ENCODE measurements around the gene PHYHIPL.
"Not testable (repeated sequence)": the region's sequence is repeated elsewhere in the genome, so short reads cannot be mapped to it uniquely, and the experiment has no call there.

PHYHIPL gene

DNA sequence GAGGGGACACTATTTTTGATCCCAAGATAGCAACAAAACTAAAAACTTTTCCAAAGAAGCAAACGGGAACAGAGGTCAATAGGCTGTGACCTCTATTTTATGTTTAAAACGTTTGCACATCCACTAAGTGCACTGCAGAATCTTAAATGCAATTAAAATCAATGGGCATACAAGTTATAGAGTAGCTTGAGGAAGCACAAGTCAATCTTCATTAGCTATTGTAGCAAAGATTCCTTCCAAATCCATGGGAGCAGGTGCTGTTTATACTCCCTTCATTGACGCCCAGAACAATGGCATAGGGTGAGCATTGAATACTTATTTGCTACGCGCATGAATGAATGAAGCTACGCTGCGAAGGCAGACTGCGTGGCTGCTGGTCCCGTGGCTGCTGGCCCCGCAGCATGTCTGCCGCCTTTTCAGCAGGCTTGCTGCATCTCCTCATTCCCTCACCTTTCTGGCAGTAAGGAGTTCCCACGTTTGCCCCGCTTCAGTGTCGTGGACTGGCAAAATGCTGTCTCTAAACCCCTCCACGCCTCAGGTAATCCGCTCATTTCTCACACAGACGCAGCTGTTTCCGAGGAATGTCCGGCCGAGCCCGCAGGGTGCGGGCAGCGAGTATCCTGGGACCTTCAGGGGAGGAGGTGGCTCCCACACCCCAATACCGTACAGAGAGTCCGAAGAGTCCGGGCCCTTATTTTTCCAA lies 754 bp upstream of the PHYHIPL start:
- H3K4me1 Mint-ChIP-seq: peaks cover 5% of the 10 kb centered on the region
- no peak overlapping the region for H3K27ac Mint-ChIP-seq
- no peak for DNase-seq
- no peak overlapping the region for H3K4me3 Mint-ChIP-seq
- peaks cover 20% of the 10 kb centered on the region for H3K27me3 Mint-ChIP-seq
- H3K9me3 Mint-ChIP-seq: no peaks in the 10 kb centered on the region
- CTCF ChIA-PET: no interaction called here
- no peaks in the 10 kb centered on the region for H3K36me3 Mint-ChIP-seq

DNA sequence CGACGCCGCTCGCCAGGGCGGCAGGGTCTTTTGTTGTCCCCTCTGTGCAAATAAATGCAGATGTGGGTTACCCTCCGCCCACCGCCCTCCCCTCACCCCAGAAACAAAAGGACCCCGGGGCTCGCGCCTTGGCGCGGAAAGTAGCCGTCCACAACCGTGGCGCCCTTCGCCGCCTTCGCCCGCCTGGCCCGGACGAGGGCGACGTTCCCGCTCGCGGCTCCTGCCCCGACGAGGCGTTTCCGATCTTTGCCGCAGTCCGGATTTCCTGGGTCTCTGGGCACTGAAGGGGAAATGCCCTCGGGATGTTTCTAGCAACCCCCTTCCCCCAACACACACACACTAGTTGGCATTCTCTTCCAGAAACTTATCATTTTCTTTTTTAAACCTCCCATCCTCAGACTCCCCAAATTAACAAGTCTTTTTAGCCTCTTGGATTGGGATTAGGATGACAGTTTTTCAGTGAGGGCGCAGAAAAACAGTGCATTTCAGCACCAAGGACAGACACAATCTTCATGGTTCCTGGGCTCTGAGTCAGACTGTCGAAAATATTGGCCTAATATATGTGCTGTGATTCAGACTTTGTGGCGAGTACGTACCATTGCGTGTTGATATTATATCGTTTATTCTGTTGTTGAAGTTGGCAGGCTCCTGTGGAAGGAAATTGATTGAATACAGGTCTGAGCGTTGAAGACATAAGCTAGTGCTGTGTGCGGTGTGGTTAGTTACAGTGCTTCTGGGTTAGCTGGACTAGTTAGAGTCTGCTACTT lies 771 bp downstream of the PHYHIPL start:
- CTCF ChIA-PET: no interaction called here
- DNase-seq: no peak
- Mint-ChIP-seq H3K4me1 (peaks cover 5% of the 10 kb centered on the region), H3K9me3 (no peaks in the 10 kb centered on the region), H3K27me3 (peaks cover 20% of the 10 kb centered on the region), H3K4me3 (no peak overlapping the region), H3K36me3 (no peaks in the 10 kb centered on the region), H3K27ac (no peak overlapping the region)

DNA sequence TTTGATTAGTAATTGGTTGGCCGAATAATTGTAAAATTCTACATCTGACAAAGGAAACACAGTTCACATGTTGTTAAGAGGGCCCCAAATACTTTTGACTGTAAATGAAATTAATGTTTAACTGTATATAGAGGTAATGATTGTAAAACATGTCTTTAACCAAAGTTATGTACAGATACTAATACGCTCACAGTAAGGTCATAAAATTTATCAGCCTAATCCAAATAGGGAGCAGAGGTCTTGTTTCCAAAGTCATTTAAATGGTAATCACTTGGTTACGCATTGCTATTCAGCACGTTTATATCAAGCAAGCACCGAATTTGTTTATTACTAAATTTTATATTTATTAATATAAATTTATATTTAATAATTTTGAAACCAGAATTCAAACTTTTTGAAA lies 1.4 kb downstream of the PHYHIPL start:
- H3K27ac Mint-ChIP-seq: no peak overlapping the region
- no peaks in the 10 kb centered on the region for H3K9me3 Mint-ChIP-seq
- no peak for DNase-seq
- H3K27me3 Mint-ChIP-seq: peaks cover 20% of the 10 kb centered on the region
- H3K4me1 Mint-ChIP-seq: peaks cover 5% of the 10 kb centered on the region
- CTCF ChIA-PET: no interaction called here
- no peak overlapping the region for H3K4me3 Mint-ChIP-seq
- H3K36me3 Mint-ChIP-seq: no peaks in the 10 kb centered on the region

DNA sequence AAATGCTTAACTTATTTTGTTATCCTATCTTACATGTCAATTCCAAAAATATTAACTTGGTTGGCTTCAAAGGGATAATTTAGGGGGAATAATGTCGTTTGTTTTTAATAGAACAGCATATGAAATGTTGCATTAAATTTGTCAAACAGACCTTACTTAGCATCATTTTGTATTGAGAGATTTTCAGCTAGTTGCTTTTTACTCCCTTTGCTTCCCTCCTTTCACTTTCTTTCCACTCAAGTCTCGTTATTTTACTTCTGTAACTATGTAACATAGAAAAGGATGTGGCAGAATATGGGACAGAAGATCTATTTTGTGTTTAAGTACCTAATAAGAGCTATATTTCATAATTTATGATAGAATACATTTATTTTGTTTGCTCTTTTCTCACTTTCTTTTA lies 2.6 kb downstream of the PHYHIPL start:
- Mint-ChIP-seq H3K9me3 (no peaks in the 10 kb centered on the region), H3K27ac (no peak overlapping the region), H3K4me1 (peaks cover 5% of the 10 kb centered on the region), H3K4me3 (no peak overlapping the region), H3K36me3 (no peaks in the 10 kb centered on the region), H3K27me3 (peaks cover 20% of the 10 kb centered on the region)
- CTCF ChIA-PET: no interaction called here
- no peak for DNase-seq

DNA sequence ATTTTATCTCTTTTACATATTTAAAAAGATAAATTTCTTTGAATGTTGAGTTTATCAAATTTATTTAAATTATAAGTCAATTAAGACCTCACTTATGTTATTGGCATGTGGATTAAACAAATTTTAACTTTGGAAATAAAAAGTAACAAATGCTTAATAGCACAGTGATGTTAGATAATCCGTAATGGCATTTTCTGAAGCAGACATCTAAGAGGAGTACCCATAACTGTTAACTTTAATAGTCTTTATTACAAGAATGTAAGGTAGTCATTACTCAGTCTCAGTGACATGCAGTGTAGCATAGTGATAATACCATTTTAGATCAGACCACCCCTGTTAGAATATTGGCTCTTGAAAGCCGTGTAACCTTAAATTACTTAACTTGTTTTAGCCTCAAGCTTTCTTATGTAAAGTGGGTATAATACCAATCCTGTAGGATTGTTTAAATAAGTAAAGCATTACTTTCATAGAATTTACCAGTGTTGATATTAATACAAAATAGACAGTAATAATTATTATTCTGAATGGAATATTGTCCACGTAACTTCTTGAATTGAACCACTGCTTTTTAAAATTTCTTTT lies 4.3 kb downstream of the PHYHIPL start:
- Mint-ChIP-seq H3K9me3 (no peaks in the 10 kb centered on the region), H3K27me3 (peaks cover 17% of the 10 kb centered on the region), H3K4me3 (no peak overlapping the region), H3K27ac (no peak overlapping the region), H3K36me3 (no peaks in the 10 kb centered on the region), H3K4me1 (peaks cover 5% of the 10 kb centered on the region)
- CTCF ChIA-PET: no interaction called here
- DNase-seq: no peak

DNA sequence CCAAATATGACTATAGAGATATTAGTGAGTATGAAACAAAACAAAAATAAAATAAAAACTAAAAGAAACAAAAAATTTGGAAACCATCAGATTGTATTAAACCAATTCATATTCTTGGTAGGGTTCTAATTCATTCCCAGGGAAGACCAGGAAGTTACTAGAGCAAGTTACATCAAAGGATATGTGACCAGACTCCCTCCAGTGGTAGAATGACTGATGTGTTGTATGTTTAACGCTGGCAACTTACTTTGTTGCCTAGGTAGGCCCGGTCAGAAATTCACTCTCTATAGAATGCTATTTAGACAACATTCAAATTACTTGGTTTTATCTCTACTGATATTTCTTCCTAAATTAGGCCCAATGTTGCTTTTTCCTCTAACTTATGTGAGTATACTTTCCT lies 5.2 kb downstream of the PHYHIPL start:
- no peak for DNase-seq
- peaks cover 5% of the 10 kb centered on the region for H3K4me1 Mint-ChIP-seq
- peaks cover 10% of the 10 kb centered on the region for H3K27me3 Mint-ChIP-seq
- no peak overlapping the region for H3K4me3 Mint-ChIP-seq
- H3K9me3 Mint-ChIP-seq: no peaks in the 10 kb centered on the region
- H3K36me3 Mint-ChIP-seq: no peaks in the 10 kb centered on the region
- no peak overlapping the region for H3K27ac Mint-ChIP-seq
- CTCF ChIA-PET: no interaction called here

DNA sequence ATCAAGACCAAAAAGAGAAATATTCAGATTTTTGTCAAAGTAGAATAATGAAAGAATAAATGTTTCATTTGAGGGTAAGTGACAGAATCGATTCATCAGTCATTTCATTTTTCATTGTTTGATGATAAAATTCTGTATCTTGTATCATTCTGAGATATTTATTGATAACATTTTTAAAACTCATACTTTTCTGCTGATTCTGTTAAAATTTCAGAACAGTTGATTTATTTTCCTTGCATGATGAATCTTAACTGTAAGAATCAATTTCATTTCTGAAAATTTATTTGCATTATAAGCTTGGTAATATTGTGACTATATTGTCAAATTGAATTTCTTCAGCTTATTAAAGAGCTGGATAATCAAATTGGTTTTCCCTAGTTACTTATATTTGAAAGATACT lies 13.9 kb downstream of the PHYHIPL start:
- Mint-ChIP-seq H3K36me3 (no peaks in the 10 kb centered on the region), H3K27me3 (no peaks in the 10 kb centered on the region), H3K27ac (no peak overlapping the region), H3K9me3 (peaks cover 2% of the 10 kb centered on the region), H3K4me3 (no peak overlapping the region), H3K4me1 (no peaks in the 10 kb centered on the region)
- CTCF ChIA-PET: no interaction called here
- DNase-seq: no peak

DNA sequence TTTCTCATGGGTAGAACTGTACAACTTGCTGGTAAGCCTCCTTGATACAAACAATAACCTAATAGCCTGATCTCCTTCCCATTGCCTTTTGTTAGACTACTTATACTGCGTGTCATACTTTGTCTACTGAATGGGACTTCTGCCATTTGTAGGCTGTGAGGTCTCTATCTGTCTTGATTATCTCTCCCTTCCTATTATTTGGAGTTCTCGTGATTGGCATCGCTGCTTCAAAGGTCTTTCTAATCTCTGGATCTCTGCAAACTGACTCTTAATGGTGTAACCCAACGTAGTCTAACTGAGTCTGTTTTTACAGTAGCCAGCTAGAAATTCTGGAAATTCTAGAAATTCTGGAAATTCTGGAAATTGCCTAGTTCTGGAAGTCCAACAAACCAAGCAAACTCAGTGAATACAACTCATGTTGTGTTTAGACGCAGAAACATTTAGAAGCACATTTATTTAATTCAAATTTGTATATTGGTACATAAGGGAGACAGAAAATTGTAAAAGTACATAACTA lies 29.8 kb downstream of the PHYHIPL start:
- H3K27me3 Mint-ChIP-seq: no peaks in the 10 kb centered on the region
- CTCF ChIA-PET: no interaction called here
- no peaks in the 10 kb centered on the region for H3K36me3 Mint-ChIP-seq
- H3K9me3 Mint-ChIP-seq: peaks cover 4% of the 10 kb centered on the region
- H3K27ac Mint-ChIP-seq: no peak overlapping the region
- no peaks in the 10 kb centered on the region for H3K4me1 Mint-ChIP-seq
- H3K4me3 Mint-ChIP-seq: no peak overlapping the region
- no peak for DNase-seq

DNA sequence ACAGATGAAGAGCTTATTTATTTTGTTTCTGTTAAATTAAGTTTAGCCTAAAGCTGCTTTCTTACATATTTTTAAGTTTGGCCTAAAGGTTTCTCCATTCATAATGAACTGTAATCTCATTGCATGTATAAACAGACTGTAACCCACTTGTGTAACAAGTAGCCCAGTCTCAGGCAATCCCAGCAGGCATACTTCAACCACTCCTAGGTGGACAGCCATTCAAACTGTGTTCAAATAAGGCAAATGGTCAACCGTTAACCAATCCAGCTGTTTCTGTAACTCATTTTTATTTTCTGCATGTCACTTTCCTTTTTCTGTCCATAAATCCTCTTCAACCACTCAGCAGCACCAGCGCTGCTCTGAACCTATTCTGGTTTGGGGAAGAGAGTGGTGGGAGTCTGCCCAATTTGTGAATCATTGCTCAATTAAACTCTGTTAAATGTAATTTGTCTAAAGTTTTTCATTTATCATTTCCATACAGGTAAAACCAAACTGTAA lies 35.9 kb downstream of the PHYHIPL start:
- Mint-ChIP-seq H3K36me3 (no peaks in the 10 kb centered on the region), H3K27me3 (no peaks in the 10 kb centered on the region), H3K27ac (no peak overlapping the region), H3K9me3 (peaks cover 4% of the 10 kb centered on the region), H3K4me3 (no peak overlapping the region), H3K4me1 (no peaks in the 10 kb centered on the region)
- DNase-seq: no peak
- CTCF ChIA-PET: no interaction called here

DNA sequence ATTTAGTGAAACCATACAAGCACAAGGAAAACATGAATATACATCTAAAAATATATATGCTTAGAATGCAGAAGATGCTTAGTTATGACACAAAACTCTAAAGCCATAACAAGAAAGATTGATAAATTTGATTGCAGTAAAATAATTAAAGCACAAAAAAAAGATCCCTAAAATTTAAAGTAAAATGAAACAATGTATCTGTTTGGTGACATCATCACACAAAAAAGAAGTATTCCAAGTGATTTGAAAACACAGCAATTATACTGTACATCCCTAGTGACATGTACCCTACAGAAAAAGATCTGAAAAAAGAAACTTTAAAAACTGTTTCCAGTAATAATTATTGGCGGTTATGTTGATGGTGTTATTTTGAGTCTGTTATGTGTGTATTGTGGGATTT lies 37.7 kb downstream of the PHYHIPL start:
- no peak for DNase-seq
- no peaks in the 10 kb centered on the region for H3K4me1 Mint-ChIP-seq
- no peaks in the 10 kb centered on the region for H3K27me3 Mint-ChIP-seq
- H3K36me3 Mint-ChIP-seq: no peaks in the 10 kb centered on the region
- H3K27ac Mint-ChIP-seq: no peak overlapping the region
- no peaks in the 10 kb centered on the region for H3K9me3 Mint-ChIP-seq
- H3K4me3 Mint-ChIP-seq: no peak overlapping the region
- CTCF ChIA-PET: no interaction called here

DNA sequence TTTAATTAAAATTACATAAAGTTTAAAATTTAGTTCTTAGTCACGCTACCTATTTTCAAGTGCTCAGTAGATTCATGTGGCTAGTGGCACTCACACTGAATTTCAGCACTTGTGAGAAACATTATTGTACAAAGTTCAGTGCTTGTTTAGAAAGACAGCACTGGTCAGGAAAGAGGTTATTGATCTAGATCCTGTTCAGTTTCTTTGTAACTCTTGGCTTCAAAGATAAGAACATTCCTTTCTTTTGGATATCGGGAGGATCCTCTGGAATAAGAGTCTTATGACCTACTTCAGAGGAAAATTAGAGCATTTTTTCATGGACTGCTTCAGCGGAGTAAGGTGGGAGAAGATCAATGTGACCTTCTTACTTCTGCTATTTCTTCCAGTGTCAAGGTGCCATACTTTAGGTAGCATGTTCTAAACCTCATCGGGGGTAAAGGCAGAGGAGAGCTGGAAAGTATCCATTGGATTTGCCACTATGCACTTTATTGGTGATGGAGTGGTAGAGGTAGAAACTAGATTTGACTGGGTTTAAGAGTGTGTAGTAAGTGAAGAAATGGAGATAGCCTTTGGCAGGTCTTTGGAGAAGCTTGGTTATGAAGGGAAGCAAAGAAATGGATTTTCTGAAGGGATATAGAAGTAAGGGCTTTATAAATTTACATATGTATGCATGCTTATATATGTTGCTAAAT lies 39.9 kb downstream of the PHYHIPL start:
- Mint-ChIP-seq H3K27me3 (no peaks in the 10 kb centered on the region), H3K4me3 (no peak overlapping the region), H3K9me3 (no peaks in the 10 kb centered on the region), H3K4me1 (no peaks in the 10 kb centered on the region), H3K27ac (no peak overlapping the region), H3K36me3 (no peaks in the 10 kb centered on the region)
- CTCF ChIA-PET: no interaction called here
- DNase-seq: no peak

DNA sequence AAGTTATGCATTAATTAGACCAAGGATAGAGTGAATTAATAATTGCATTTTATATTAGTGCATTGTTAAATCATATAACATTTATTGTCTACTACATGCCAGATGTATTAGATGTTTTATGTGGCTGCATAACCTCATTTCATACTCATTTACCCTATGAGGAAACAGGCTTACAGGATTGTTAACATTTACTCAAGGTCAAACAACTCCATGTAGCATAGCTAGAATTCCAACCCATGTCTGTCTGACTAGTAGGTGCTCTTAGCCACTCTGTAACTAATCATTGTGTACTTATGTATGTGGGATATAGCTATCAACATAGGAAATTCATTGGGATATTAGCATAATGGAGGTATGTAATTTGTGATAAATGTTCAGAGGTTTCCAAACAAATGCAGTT lies 46.3 kb downstream of the PHYHIPL start:
- CTCF ChIA-PET: no interaction called here
- Mint-ChIP-seq H3K9me3 (no peaks in the 10 kb centered on the region), H3K27me3 (no peaks in the 10 kb centered on the region), H3K4me3 (no peak overlapping the region), H3K36me3 (no peaks in the 10 kb centered on the region), H3K4me1 (no peaks in the 10 kb centered on the region), H3K27ac (no peak overlapping the region)
- no peak for DNase-seq

DNA sequence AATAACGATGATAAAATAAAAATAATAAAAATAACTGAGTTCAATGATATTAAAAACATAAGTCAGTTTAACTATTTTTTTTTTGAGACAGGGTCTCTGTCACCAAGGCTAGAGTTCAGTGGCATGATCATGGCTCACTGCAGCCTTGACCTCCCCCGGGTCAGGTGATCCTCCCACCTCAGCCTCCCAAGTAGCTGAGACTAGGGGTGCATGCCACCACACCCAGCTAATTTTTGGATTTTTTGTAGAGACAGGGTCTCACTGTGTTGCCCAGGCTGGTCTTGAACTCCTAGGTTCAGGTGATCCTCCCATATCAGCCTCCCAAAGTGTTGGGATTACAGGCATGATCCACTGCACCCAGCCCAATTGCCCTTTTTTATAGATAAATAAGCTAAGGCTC lies 47.2 kb downstream of the PHYHIPL start:
- H3K36me3 Mint-ChIP-seq, H3K27ac Mint-ChIP-seq, CTCF ChIA-PET, H3K9me3 Mint-ChIP-seq, H3K4me3 Mint-ChIP-seq, DNase-seq, H3K27me3 Mint-ChIP-seq, H3K4me1 Mint-ChIP-seq: not testable (repeated sequence)

DNA sequence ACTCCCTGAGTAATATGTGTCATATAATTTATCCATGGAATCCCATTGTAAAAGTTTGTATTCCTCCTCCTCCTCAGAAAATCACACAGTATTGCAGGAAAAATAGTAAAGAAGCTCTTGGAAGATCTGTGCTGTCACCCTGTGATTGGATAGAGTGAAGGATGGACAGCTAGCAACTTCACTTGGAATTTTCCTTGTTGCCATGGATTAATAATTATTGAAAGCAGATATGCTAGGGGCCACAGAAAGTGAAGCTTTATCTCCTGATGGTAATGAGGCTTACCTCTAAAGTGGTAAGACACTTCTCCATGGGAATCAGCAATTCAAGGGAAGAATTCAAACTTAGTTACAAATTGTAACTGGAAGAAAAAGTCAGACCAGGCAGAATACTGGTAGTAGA lies 48.8 kb downstream of the PHYHIPL start:
- CTCF ChIA-PET: no interaction called here
- Mint-ChIP-seq H3K9me3 (no peaks in the 10 kb centered on the region), H3K36me3 (no peaks in the 10 kb centered on the region), H3K27ac (no peak overlapping the region), H3K4me3 (no peak overlapping the region), H3K27me3 (no peaks in the 10 kb centered on the region), H3K4me1 (no peaks in the 10 kb centered on the region)
- no peak for DNase-seq

All from activated naive CD4-positive, alpha-beta T cell treated with anti-CD3 and anti-CD28 coated beads, Interleukin-2, amount 10 ng/mL, durations not matched to agents 7 days and 5 days (primary cell).